K562 (cell line): Measurements from ENCODE around the gene PSD4. TPM values are rescaled to one million over a fixed set of nuclear protein-coding genes. Genes with fewer than 3 reads are reported as not detected.
A peak's percentile ranks its signal among the peaks of the same experiment; 100 is the strongest.

ENCODE experiments used
- ATAC-seq: fragments of 200-7000 bp; cut with Tn5 transposase; 3 replicates; pipeline ENCODE4 v1.9.1; 2020; ENCODE audit warnings: moderate library complexity
- BruUV-seq: library from RNA; stranded (reverse); fragments of 400-500 nt; replicated peaks from 2 replicates; lab custom pipeline; 2021; lab: Mats Ljungman, UMichigan
- CTCF ChIA-PET: fragments of 300-600 bp; formaldehyde crosslinking; extraction: SDS; loops from one replicate; lab custom pipeline; 2021; ENCODE audit warnings: low intra/inter-chr PET ratio; lab: Yijun Ruan, JAX
- POLR2A ChIA-PET: fragments of 300-600, 350-650 bp; sonication (Branson Sonifier 250); formaldehyde crosslinking; extraction: SDS; loops from one replicate; lab custom pipeline; 2021; ENCODE audit warnings: antibody characterized with exemption, inconsistent platforms; lab: Yijun Ruan, JAX
- DNase-seq, 4 experiments: peaks; one replicate each; pipeline versions ENCODE4 v3.0.0 to v3.0.0-alpha.2; 2011 to 2018; ENCODE audit warnings: low spot score in 3 of 4, mixed read lengths in 3 of 4; ENCODE audit errors: extremely low read depth in 1 of 4
- FAIRE-seq: peaks from 2 replicates; lab custom pipeline; 2011; peaks lifted over from hg19 to GRCh38; lab: Jason Lieb, UNC
- H2AFZ ChIP-seq: 2 replicates; pipeline ENCODE4 v1.6.0; 2011; ENCODE audit warnings: low read depth, low read length, control low read depth, inconsistent platforms
- H3K27ac ChIP-seq: fragments of 200-600 bp; 3 replicates; pipeline ENCODE4 v1.8.0; 2011; ENCODE audit warnings: low read depth, mild to moderate bottlenecking, control low read depth, inconsistent platforms, low read length, moderate library complexity, mixed read lengths; ENCODE audit errors: extremely low read depth
- H3K27me3 ChIP-seq, 2 experiments: fragments of 300-600 bp in 1 of 2; 2 replicates in 1 of 2; 3 replicates in 1 of 2; pipeline versions ENCODE4 v1.6.0 to v1.8.0; 2011; ENCODE audit warnings: inconsistent platforms in 2 of 2, low read length in 2 of 2, mild to moderate bottlenecking in 1 of 2, mixed read lengths in 1 of 2, moderate library complexity in 1 of 2; ENCODE audit not compliant: control insufficient read depth in 2 of 2, insufficient read depth in 2 of 2
- H3K36me3 ChIP-seq: fragments of 300-600 bp; 3 replicates; pipeline ENCODE4 v1.8.0; 2011; ENCODE audit warnings: mild to moderate bottlenecking, low read length, inconsistent platforms; ENCODE audit not compliant: control insufficient read depth, insufficient read depth
- H3K4me1 ChIP-seq, 2 experiments: fragments of 200-600 bp in 1 of 2; replicated peaks in 1 of 2; 2 replicates in 1 of 2; 3 replicates in 1 of 2; pipeline versions ENCODE4 v1.5.1 to v1.8.0; 2011; ENCODE audit warnings: inconsistent platforms in 2 of 2, low read length in 2 of 2, mild to moderate bottlenecking in 1 of 2, mixed read lengths in 1 of 2, moderate library complexity in 1 of 2; ENCODE audit not compliant: control insufficient read depth in 2 of 2, insufficient read depth in 2 of 2
- H3K4me2 ChIP-seq: 2 replicates; pipeline ENCODE4 v1.6.1; 2011; ENCODE audit warnings: low read length, control low read depth, inconsistent platforms, mixed read lengths; ENCODE audit not compliant: insufficient read depth
- H3K4me3 ChIP-seq: fragments of 200-600 bp; sonication (generic), shearing (Covaris generic); 2 replicates; pipeline ENCODE4 v1.5.1; 2016; ENCODE audit warnings: control low read depth, inconsistent platforms
- H3K79me2 ChIP-seq: fragments of 200-600 bp; 3 replicates; pipeline ENCODE4 v1.8.0; 2011; ENCODE audit warnings: low read length, inconsistent platforms; ENCODE audit not compliant: control insufficient read depth, insufficient read depth
- H3K9ac ChIP-seq, 2 experiments: 2 replicates each; pipeline versions ENCODE4 v1.6.0 to v1.6.1; 2011; ENCODE audit warnings: low read depth in 2 of 2, low read length in 2 of 2, control low read depth in 1 of 2, inconsistent platforms in 1 of 2, mild to moderate bottlenecking in 1 of 2, mixed read lengths in 1 of 2; ENCODE audit not compliant: insufficient read depth in 1 of 2
- H3K9me1 ChIP-seq: one replicate; pipeline ENCODE4 v1.6.0; 2011; ENCODE audit warnings: inconsistent platforms, mild to moderate bottlenecking, low read length, moderate library complexity; ENCODE audit not compliant: control insufficient read depth, insufficient read depth
- H3K9me3 ChIP-seq: replicated peaks from 2 replicates; pipeline ENCODE4 v1.5.1; 2011; ENCODE audit warnings: low read depth, low read length, inconsistent platforms; ENCODE audit not compliant: control insufficient read depth, insufficient read depth
- H4K20me1 ChIP-seq: replicated peaks from 2 replicates; pipeline ENCODE4 v1.6.1; 2011; ENCODE audit warnings: low read length, inconsistent platforms, mixed read lengths; ENCODE audit not compliant: control insufficient read depth, insufficient read depth
- ATF6 ChIP-seq: sonication (generic); formaldehyde crosslinking; IDR thresholded peaks from 2 replicates; pipeline ENCODE4 v1.4.0; 2020; ENCODE audit warnings: mild to moderate bottlenecking, missing genetic modification reagents
- DNMT1 ChIP-seq: fragments of 450-650 bp; IDR thresholded peaks from 2 replicates; pipeline ENCODE4 v1.6.1; 2016; ENCODE audit warnings: antibody characterized with exemption, mild to moderate bottlenecking
- ELF4 ChIP-seq: fragments of 450-650 bp; formaldehyde crosslinking; IDR thresholded peaks from 2 replicates; pipeline ENCODE4 v1.4.0; 2022; ENCODE audit warnings: missing genetic modification characterization
- FOXA1 ChIP-seq: fragments of 450-650 bp; IDR thresholded peaks from 2 replicates; pipeline ENCODE4 v1.6.1; 2016; ENCODE audit warnings: mild to moderate bottlenecking, borderline replicate concordance
- HIVEP1 ChIP-seq: fragments of 250-450 bp; sonication (Bioruptor Pico); IDR thresholded peaks from 2 replicates; pipeline ENCODE4 v1.4.0; 2020; ENCODE audit warnings: mild to moderate bottlenecking
- KDM5B ChIP-seq: fragments of 200-600 bp; sonication (generic); IDR thresholded peaks from 2 replicates; pipeline ENCODE4 v1.6.1; 2012; ENCODE audit warnings: low read depth, mild to moderate bottlenecking, moderate library complexity, low read length, control low read depth, inconsistent platforms; ENCODE audit not compliant: insufficient replicate concordance
- MIER1 ChIP-seq: fragments of 450-650 bp; IDR thresholded peaks from 2 replicates; pipeline ENCODE4 v1.6.1; 2016; ENCODE audit warnings: antibody characterized with exemption, mild to moderate bottlenecking, low read depth
- SRF ChIP-seq, 2 experiments: fragments of 250-450, 450-650 bp in 1 of 2; sonication (Bioruptor Pico) in 1 of 2; sonication (generic) in 1 of 2; formaldehyde crosslinking; IDR thresholded peaks; 2 replicates each; pipeline versions ENCODE4 v1.5.0 to v1.5.1; 2020 to 2022; ENCODE audit warnings: mild to moderate bottlenecking in 1 of 2, missing genetic modification reagents in 1 of 2
- XRCC5 ChIP-seq: fragments of 200-400 bp; formaldehyde crosslinking; IDR thresholded peaks from 2 replicates; pipeline ENCODE4 v1.6.1; 2017; ENCODE audit warnings: low read depth, mild to moderate bottlenecking, low read length
- ZNF165 ChIP-seq: fragments of 250-450 bp; sonication (Bioruptor Pico); IDR thresholded peaks from 2 replicates; pipeline ENCODE4 v1.4.0; 2020; ENCODE audit warnings: borderline replicate concordance
- ZNF407 ChIP-seq: fragments of 450-650 bp; IDR thresholded peaks from 2 replicates; pipeline ENCODE4 v1.6.1; 2016; ENCODE audit warnings: low read depth
- WGBS: fragments of 100-300 bp; shearing (Covaris generic); methylation state at CpG from one replicate; pipeline ENCODE4 v1.1.6; 2016; ENCODE audit warnings: low coverage, mixed read lengths; ENCODE audit not compliant: insufficient coverage; ENCODE audit errors: missing lambda C conversion rate; 5-methylcytosine and 5-hydroxymethylcytosine counted together
- in situ Hi-C: fragments of 300-500 bp; cut with MboI; formaldehyde crosslinking; loops from 4 replicates; pipeline ENCODE4 v1.15.0; 2018; ENCODE audit warnings: inconsistent platforms, mixed read lengths
- intact Hi-C: fragments of 100-400 bp; cut with micrococcal nuclease; formaldehyde crosslinking; loops from 2 replicates; pipeline ENCODE4 v1.14.2; 2022
- polyA plus RNA-seq, 8 experiments: library from polyadenylated mRNA; depleted of rRNA in 4 of 8; stranded (reverse) in 5 of 8; unstranded in 3 of 8; fragments of >200 nt; fragmentation: Nextera tagmentation in 2 of 8; fragmentation: Illumina TruSeq in 1 of 8; extraction: Ambion mirVana in 2 of 8; extraction: Trizol in 1 of 8; gene quantifications; 2 replicates each; pipeline versions ENCODE4 v1.2.1 to v1.2.3, GENCODE V29; 2011 to 2014; ENCODE audit warnings: inconsistent platforms in 1 of 8, missing spikeins in 1 of 8
- total RNA-seq, 7 experiments: library from RNA; depleted of rRNA in 6 of 7; stranded (reverse); fragments of >200 nt in 6 of 7; fragmentation: Illumina TruSeq in 2 of 7; extraction: Trizol in 2 of 7; gene quantifications; 2 replicates each; pipeline versions ENCODE4 v1.2.1 to v1.2.3, GENCODE V29; 2011 to 2021; ENCODE audit warnings: low replicate concordance in 1 of 7
- TF ChIP-seq, protein P1 (sequence below): sonication (generic); formaldehyde crosslinking; IDR thresholded peaks from 2 replicates; pipeline ENCODE4 v1.9.0; 2022; ENCODE audit warnings: mild to moderate bottlenecking, missing genetic modification reagents

The PSD4 gene
- total and polyA plus RNA-seq, 9 of the 15 experiments (the other 6 are each of a cell fraction or from before 2014, with no cell fraction given) = 0.46 to 54.0 (median 20.8) TPM

DNA sequence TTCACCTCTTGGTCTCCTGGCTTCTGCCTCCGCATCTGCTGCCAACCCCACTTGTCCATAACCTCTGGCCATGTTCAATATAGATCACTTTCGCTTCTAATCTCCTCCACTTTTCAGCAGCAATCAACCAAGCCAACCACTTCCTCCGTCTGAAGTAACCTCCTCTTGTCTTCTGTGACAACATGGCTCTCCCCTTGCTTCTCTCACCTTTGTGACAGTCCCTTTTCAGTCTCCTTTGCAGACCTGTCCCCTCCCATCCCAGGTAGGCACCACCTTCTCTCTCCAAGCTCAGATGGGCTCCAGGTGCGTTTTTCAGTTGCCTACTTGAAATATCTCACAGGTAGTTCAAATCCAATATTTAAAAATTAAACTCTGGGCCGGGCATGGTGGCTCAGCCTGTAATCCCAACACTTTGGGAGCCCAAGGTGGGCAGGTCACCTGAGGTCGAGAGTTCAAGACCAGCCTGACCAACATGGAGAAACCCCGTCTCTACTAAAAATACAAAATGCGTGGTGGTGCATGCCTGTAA is 4.7 kb upstream of the PSD4 start:
- POLR2A ChIA-PET = no interaction called here
- TF ChIP-seq ZNF407 = no peak
- no peak for TF ChIP-seq ELF4 (CRISPR knock-in tag)
- no peak for TF ChIP-seq DNMT1
- TF ChIP-seq, protein P1, sequence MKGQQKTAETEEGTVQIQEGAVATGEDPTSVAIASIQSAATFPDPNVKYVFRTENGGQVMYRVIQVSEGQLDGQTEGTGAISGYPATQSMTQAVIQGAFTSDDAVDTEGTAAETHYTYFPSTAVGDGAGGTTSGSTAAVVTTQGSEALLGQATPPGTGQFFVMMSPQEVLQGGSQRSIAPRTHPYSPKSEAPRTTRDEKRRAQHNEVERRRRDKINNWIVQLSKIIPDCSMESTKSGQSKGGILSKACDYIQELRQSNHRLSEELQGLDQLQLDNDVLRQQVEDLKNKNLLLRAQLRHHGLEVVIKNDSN (CRISPR knock-in tag) = no peak
- TF ChIP-seq ZNF165 (CRISPR knock-in tag) = no peak
- TF ChIP-seq ATF6 (CRISPR knock-in tag) = no peak
- TF ChIP-seq KDM5B = no peak
- no peak for TF ChIP-seq SRF (CRISPR knock-in tag; IDR thresholded peaks at IDR 0.05)
- no peak for TF ChIP-seq MIER1
- no peak for TF ChIP-seq XRCC5
- no peak for TF ChIP-seq HIVEP1 (CRISPR knock-in tag)
- TF ChIP-seq FOXA1 = no peak

More for the DNA sequence above, 4.7 kb upstream of the PSD4 start:
- FAIRE-seq (no peak), ATAC-seq (no peak), DNase-seq (no peak)
- Histone ChIP-seq H2AFZ (peak overlapping the region; percentile 63), H3K4me3 (no peak overlapping the region), H3K9me3 (no peaks in the 10 kb centered on the region), H3K4me1 (peaks cover 23 to 26% of the 10 kb centered on the region in 2 experiments), H3K9me1 (no peaks in the 10 kb centered on the region), H3K4me2 (no peak overlapping the region), H3K79me2 (peaks cover 4% of the 10 kb centered on the region), H3K27ac (no peak overlapping the region), H3K36me3 (no peaks in the 10 kb centered on the region), H4K20me1 (no peaks in the 10 kb centered on the region), H3K27me3 (no peaks in the 10 kb centered on the region), H3K9ac (no peak overlapping the region)
- BruUV-seq = no TSS peak
- 64% methylated on average over 8 of the region's 8 CpGs for WGBS
- CTCF ChIA-PET = no interaction called here
- intact Hi-C loops (no loop called here), in situ Hi-C loops (no loop called here)
